ENCODE results near the gene SIK1. TPM values are rescaled to one million over a fixed set of nuclear protein-coding genes. Genes with fewer than 3 reads are reported as not detected.

SIK1 gene
- total and polyA plus RNA-seq, 5 experiments from 2014 or later = 0.57 to 5.5 (median 3.2) TPM; not detected in 1

- no peak for DNase-seq
- peaks cover 0 to 2% (median 0%) of the 10 kb centered on the region in 5 donors for H3K27me3 Mint-ChIP-seq
- ATAC-seq = no peak
- H3K9me3 Mint-ChIP-seq = no peaks in the 10 kb centered on the region
- peaks cover 16 to 26% (median 23%) of the 10 kb centered on the region in 4 donors for H3K4me1 Mint-ChIP-seq
- POLR2A ChIA-PET = no interaction called here
- H3K4me3 Mint-ChIP-seq = peak overlapping the region in 1 of 10 donors; percentile 11
- H3K36me3 Mint-ChIP-seq = no peaks in the 10 kb centered on the region
- H3K27ac Mint-ChIP-seq = peak overlapping the region in 9 of 10 donors; percentile 4 to 87 (median 72)
Observed at GRCh38 chr21:43365611-43366426, 61.1 kb downstream of the SIK1 start.

- Mint-ChIP-seq H3K4me1 (peaks cover 16 to 29% (median 23%) of the 10 kb centered on the region in 4 donors), H3K36me3 (no peaks in the 10 kb centered on the region), H3K9me3 (no peaks in the 10 kb centered on the region), H3K27me3 (peaks cover 0 to 2% (median 0%) of the 10 kb centered on the region in 5 donors), H3K4me3 (peak overlapping the region in 2 of 10 donors; percentile 24 to 52), H3K27ac (peak overlapping the region in 6 of 10 donors; percentile 11 to 89 (median 63))
- DNase-seq (no peak), ATAC-seq (no peak)
- POLR2A ChIA-PET = no interaction called here
Observed at GRCh38 chr21:43364851-43365424, 62.0 kb downstream of the SIK1 start.

Other genes starting within 250 kb of the SIK1 start
- gene HSF2BP, start 232.4 kb upstream of the SIK1 start, total RNA-seq = under 1 TPM; 0.66 to 0.68 TPM
- gene HSF2BP, start 232.4 kb upstream of the SIK1 start, polyA plus RNA-seq = under 1 TPM; 0.22 to 0.64 (median 0.29) TPM
- 10 to 100 TPM; 39.6 to 39.9 TPM for gene RRP1B, start 232.4 kb upstream of the SIK1 start, total RNA-seq
- 10 to 100 TPM; 29.0 to 48.4 (median 36.1) TPM for gene RRP1B, start 232.4 kb upstream of the SIK1 start, polyA plus RNA-seq